Muscle of leg (tissue), 16 donors: ENCODE data around the gene ZNF107. TPM values are rescaled to one million over a fixed set of nuclear protein-coding genes. Genes with fewer than 3 reads are reported as not detected.

Experiments used
- DNase-seq: peaks from one replicate; pipeline ENCODE4 v3.0.0; 2013
- H3K27ac ChIP-seq: one replicate; pipeline ENCODE4 v1.5.1; 2013; ENCODE audit warnings: mild to moderate bottlenecking, low read length, control low read depth
- H3K27me3 ChIP-seq: one replicate; pipeline ENCODE4 v1.6.1; 2013; ENCODE audit warnings: low read length; ENCODE audit not compliant: control insufficient read depth, insufficient read depth
- H3K36me3 ChIP-seq: one replicate; pipeline ENCODE4 v1.6.1; 2013; ENCODE audit warnings: low read length; ENCODE audit not compliant: control insufficient read depth, insufficient read depth
- H3K4me1 ChIP-seq: one replicate; pipeline ENCODE4 v1.6.1; 2013; ENCODE audit warnings: low read length; ENCODE audit not compliant: control insufficient read depth, insufficient read depth
- H3K4me3 ChIP-seq: one replicate; pipeline ENCODE4 v1.5.1; 2013; ENCODE audit warnings: low read length, control low read depth
- H3K9me3 ChIP-seq: replicated peaks from 2 replicates; pipeline ENCODE4 v1.6.1; 2013; ENCODE audit warnings: low read depth, low read length; ENCODE audit not compliant: control insufficient read depth
- WGBS: methylation state at CpG from one replicate; pipeline ENCODE4 v1.1.5; 2013; ENCODE audit warnings: missing lambda C conversion rate; ENCODE audit not compliant: insufficient coverage; 5-methylcytosine and 5-hydroxymethylcytosine counted together
- long read RNA-seq, 11 donors: transcript quantifications; one replicate each; lab custom pipeline, GENCODE V29; 2026
- polyA plus RNA-seq, 8 donors: library from polyadenylated mRNA; unstranded; fragments of 120-200 nt; gene quantifications; one replicate each; pipeline versions ENCODE4 v1.2.1 to v1.2.3, GENCODE V29; 2013; ENCODE audit warnings: inconsistent platforms in 1 of 8, low replicate concordance in 1 of 8; ENCODE audit not compliant: insufficient read length in 8 of 8, insufficient read depth in 1 of 8
- total RNA-seq: library from RNA; stranded (reverse); fragments of 120-200 nt; gene quantifications from one replicate; pipeline ENCODE4 v1.2.4, GENCODE V29; 2013

ZNF107 gene
- total RNA-seq, result 5.9 TPM
- polyA plus RNA-seq, result 1 to 10 TPM; 2.8 to 5.3 (median 4.3) TPM
- long read RNA-seq, donor 1, result 0 reads
- long read RNA-seq, donor 2, result 0 reads
- long read RNA-seq, donor 3, full-length matches to known transcripts, result 1 of 1 reads
- long read RNA-seq, donor 3, partial matches to known transcripts, result 0 of 1 reads
- long read RNA-seq, donor 3, other reads (novel, unspliced or antisense), result 0 of 1 reads
- long read RNA-seq, donor 4, full-length matches to known transcripts, result 2 of 2 reads
- long read RNA-seq, donor 4, partial matches to known transcripts, result 0 of 2 reads
- long read RNA-seq, donor 4, other reads (novel, unspliced or antisense), result 0 of 2 reads
- long read RNA-seq, donor 5, full-length matches to known transcripts, result 2 of 2 reads
- long read RNA-seq, donor 5, partial matches to known transcripts, result 0 of 2 reads
- long read RNA-seq, donor 5, other reads (novel, unspliced or antisense), result 0 of 2 reads
- long read RNA-seq, donor 6, full-length matches to known transcripts, result 3 of 3 reads
- long read RNA-seq, donor 6, partial matches to known transcripts, result 0 of 3 reads
- long read RNA-seq, donor 6, other reads (novel, unspliced or antisense), result 0 of 3 reads
- long read RNA-seq, donor 7, full-length matches to known transcripts, result 2 of 11 reads
- long read RNA-seq, donor 7, partial matches to known transcripts, result 9 of 11 reads
- long read RNA-seq, donor 7, other reads (novel, unspliced or antisense), result 0 of 11 reads
- long read RNA-seq, donor 8, full-length matches to known transcripts, result 1 of 1 reads
- long read RNA-seq, donor 8, partial matches to known transcripts, result 0 of 1 reads
- long read RNA-seq, donor 8, other reads (novel, unspliced or antisense), result 0 of 1 reads
- long read RNA-seq, donor 9, full-length matches to known transcripts, result 2 of 2 reads
- long read RNA-seq, donor 9, partial matches to known transcripts, result 0 of 2 reads
- long read RNA-seq, donor 9, other reads (novel, unspliced or antisense), result 0 of 2 reads
- long read RNA-seq, donor 10, full-length matches to known transcripts, result 1 of 1 reads
- long read RNA-seq, donor 10, partial matches to known transcripts, result 0 of 1 reads
- long read RNA-seq, donor 10, other reads (novel, unspliced or antisense), result 0 of 1 reads
- long read RNA-seq, donor 11, full-length matches to known transcripts, result 1 of 1 reads
- long read RNA-seq, donor 11, partial matches to known transcripts, result 0 of 1 reads
- long read RNA-seq, donor 11, other reads (novel, unspliced or antisense), result 0 of 1 reads

DNA sequence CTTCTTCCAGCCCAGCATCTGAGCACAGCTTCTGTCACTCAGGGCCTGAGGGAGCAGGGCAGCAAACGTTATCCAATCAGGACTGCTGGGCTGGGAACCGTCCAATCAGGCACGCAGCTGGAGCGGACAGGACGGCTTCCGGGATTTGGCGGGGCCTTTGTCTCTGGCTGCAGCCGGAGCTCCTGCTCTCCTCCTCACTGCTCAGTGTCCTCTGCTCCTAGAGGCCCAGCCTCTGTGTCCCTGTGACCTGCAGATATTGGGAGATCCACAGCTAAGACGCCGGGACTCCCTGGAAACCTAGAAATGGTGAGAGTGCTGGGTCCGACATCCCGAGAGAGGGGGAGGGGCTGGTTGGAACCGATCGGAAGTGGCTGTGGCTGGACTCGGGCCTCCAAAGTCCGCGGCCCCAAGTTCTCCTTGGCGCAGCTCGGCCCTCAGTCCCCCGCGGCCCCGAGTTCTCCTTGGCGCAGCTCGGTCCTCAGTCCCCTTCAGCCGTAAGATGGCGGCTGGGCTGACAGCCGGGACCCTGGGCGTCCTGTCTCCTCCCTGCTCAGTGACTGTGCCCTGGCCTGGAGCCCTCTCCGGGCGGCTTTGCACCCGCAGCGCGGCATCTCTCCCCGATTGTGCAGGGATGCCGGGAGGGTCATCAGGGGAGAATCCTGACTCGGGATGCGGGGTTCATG lies at the start of gene ZNF107:
ZNF107 (plus strand) TSS at position 154 of the 683 bp plus-strand sequence; CDS start at position 304, 150 bp downstream.
- Histone ChIP-seq H3K9me3 (peaks cover under 1% of the 10 kb centered on the region), H3K4me1 (no peaks in the 10 kb centered on the region), H3K27me3 (no peaks in the 10 kb centered on the region), H3K36me3 (peaks cover 7% of the 10 kb centered on the region), H3K4me3 (peak within 1 kb of the TSS; percentile 86), H3K27ac (peak within 1 kb of the TSS; percentile 90)
- peak; percentile 97 for DNase-seq
- WGBS, result 0% methylated on average over 20 of the region's 37 CpGs

- no CpG with 5 or more reads among the region's 6 CpGs for WGBS
- peaks cover 41% of the 10 kb centered on the region for H3K9me3 ChIP-seq
- DNase-seq, result peak; percentile 18
- no peaks in the 10 kb centered on the region for H3K27me3 ChIP-seq
- no peaks in the 10 kb centered on the region for H3K4me1 ChIP-seq
- H3K36me3 ChIP-seq, result no peaks in the 10 kb centered on the region
- no peak overlapping the region for H3K27ac ChIP-seq
- H3K4me3 ChIP-seq, result no peak overlapping the region
Observed at GRCh38 chr7:64618785-64619456, 47.0 kb upstream of the ZNF107 start.

DNA sequence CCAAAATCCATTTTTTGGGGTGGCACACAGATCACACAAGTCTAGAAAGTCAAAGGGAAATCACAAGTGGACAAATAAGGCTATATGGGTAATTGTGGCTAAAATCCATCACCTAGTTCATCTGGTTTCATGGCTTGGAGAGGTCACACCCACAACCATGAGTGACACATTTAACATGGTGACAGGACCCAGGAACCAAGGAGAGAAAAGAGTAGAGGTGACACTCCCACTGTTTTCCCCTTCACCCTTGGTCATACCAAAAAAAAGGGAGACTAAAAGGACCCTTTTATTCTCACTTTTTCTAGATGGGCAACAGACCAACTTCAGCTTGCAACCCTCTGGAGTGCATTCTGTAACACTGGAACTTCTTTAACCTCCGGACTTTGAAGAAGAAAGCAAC lies 46.2 kb upstream of the ZNF107 start:
- Histone ChIP-seq H3K27me3 (no peaks in the 10 kb centered on the region), H3K4me3 (no peak overlapping the region), H3K9me3 (peaks cover 41% of the 10 kb centered on the region), H3K36me3 (no peaks in the 10 kb centered on the region), H3K4me1 (no peaks in the 10 kb centered on the region), H3K27ac (no peak overlapping the region)
- no peak for DNase-seq
- WGBS, result no CpG with 5 or more reads among the region's 1 CpG

- no peaks in the 10 kb centered on the region for H3K36me3 ChIP-seq
- H3K27ac ChIP-seq, result no peak overlapping the region
- peaks cover 39% of the 10 kb centered on the region for H3K9me3 ChIP-seq
- H3K4me3 ChIP-seq, result no peak overlapping the region
- H3K4me1 ChIP-seq, result no peaks in the 10 kb centered on the region
- WGBS, result no CpG with 5 or more reads among the region's 2 CpGs
- DNase-seq, result no peak
- H3K27me3 ChIP-seq, result no peaks in the 10 kb centered on the region
Observed at GRCh38 chr7:64621656-64622055, 44.3 kb upstream of the ZNF107 start.

DNA sequence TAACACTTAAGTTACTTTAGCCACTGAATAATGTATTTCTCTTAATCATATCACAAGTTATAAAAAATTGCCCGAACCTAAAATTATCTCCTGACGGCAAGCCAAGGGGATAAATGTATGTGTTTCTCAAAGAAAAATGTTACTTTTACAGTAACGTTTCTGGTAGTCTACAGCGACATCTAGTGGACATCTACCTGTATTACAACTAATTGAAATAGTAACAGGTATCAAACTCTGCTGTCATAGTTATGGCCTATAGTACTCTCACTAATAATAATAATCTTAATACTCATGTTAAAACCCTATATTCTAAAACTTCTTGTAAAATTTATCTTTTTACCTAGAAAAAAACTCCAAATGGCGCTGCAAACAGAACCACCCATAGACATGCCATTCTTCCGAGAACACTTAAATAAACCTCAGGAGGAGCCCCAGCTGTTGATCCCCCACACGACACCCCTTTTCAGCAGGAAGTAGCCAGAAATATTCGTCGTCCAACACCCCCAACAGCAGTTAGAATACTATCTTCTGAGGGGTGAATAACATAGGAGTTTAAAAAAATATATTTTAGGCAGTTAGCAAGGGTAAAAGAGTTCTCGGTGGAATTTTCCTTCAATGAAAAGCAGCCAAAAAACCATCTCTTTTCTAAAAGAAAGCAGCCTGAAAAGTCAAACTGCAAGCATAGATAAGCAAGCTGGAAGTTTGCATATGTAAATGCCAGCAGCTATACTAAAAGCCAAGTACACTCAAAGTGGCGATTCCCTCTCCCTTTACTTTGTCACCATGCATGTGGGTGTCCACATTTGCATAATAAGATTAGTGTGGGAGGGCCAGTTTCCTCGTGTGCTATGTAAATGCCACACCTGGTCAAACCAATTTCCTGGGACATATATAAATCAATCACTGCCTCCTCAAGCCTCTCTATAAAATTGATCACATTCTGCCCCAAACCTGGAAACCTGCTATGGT lies 40.5 kb upstream of the ZNF107 start:
- 43% methylated on average over 2 of the region's 12 CpGs for WGBS
- no peaks in the 10 kb centered on the region for H3K27me3 ChIP-seq
- no peaks in the 10 kb centered on the region for H3K4me1 ChIP-seq
- no peak for DNase-seq
- H3K36me3 ChIP-seq, result no peaks in the 10 kb centered on the region
- H3K9me3 ChIP-seq, result peaks cover 13% of the 10 kb centered on the region
- no peak overlapping the region for H3K4me3 ChIP-seq
- H3K27ac ChIP-seq, result no peak overlapping the region

DNA sequence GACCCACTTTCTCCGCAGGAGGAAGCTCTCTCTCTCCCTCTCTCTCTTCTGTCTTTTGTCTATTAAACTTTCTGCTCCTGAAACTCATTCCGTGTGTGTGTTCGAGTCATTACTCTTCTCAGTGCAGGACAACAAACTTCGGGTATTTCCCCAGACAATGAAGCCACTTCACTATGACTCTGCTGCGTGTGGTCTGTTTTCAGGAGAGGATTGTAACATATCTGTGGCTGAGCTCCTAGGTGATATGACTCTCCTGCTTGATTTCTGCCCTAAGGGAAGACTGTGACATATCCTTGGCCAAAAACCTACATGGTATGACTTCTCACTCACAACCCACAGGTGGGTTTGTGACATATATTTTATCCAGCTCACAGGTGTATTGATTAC lies 39.9 kb upstream of the ZNF107 start:
- Histone ChIP-seq H3K9me3 (peaks cover 8% of the 10 kb centered on the region), H3K27ac (no peak overlapping the region)
- WGBS, result 68% methylated on average over 3 of the region's 5 CpGs

DNA sequence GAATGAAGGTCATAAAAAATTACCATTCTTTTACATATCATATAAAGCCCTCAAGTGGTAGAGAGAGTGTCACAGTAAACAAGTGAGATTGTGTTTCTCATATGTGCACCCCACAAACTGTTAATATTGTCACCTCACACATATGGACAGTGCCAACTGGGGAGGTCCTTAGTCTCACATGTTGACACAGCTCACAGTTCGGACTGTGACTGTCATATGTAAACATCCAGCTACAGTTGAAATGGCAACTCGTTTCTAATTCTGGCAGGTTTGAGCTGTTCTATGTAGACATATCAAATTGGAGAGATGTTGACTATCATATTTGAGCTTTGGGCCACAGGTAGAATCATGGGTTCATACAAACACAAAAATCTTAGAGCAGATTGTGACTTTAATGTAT lies 39.4 kb upstream of the ZNF107 start:
- Histone ChIP-seq H3K36me3 (no peaks in the 10 kb centered on the region), H3K27me3 (no peaks in the 10 kb centered on the region), H3K4me1 (no peaks in the 10 kb centered on the region), H3K4me3 (no peak overlapping the region), H3K9me3 (peaks cover 7% of the 10 kb centered on the region), H3K27ac (no peak overlapping the region)
- no peak for DNase-seq
- WGBS, result 80% methylated on average over 1 of the region's 2 CpGs

More for the DNA sequence above, 39.9 kb upstream of the ZNF107 start:
- DNase-seq, result no peak
- Histone ChIP-seq H3K27me3 (no peaks in the 10 kb centered on the region), H3K4me3 (no peak overlapping the region), H3K36me3 (no peaks in the 10 kb centered on the region), H3K4me1 (no peaks in the 10 kb centered on the region)

DNA sequence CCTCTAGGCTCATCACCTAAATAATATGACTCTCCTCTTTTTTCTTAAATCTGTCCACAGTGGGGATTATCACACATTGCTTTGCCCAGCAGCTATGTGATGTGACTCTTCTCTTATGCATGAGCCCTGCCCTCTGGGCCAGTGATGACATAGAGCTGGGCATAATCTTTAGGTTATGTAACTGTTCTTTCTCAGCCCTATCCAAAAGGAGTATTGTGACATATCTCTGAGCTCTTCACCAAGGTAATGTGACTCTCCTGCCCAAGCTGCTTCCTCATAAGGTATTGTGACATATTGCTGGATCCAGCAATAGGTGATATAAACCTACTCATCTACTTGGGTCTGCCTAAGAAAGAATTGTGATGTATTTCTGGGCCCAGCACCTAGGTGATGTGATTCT lies 37.7 kb upstream of the ZNF107 start:
- Histone ChIP-seq H3K36me3 (no peaks in the 10 kb centered on the region), H3K4me3 (no peak overlapping the region), H3K4me1 (no peaks in the 10 kb centered on the region), H3K9me3 (peaks cover 7% of the 10 kb centered on the region), H3K27me3 (no peaks in the 10 kb centered on the region), H3K27ac (no peak overlapping the region)
- no peak for DNase-seq
